Activated CD4-positive, alpha-beta T cell treated with anti-CD3 and anti-CD28 coated beads, Interleukin-2, Interleukin-6, amounts not matched to agents 100 ng/mL and 50 ng/mL, durations not matched to agents 16 hours and 8 hours (primary cell): ENCODE results near the gene PPP2R5B.

Source experiments
- DNase-seq: peaks from one replicate; pipeline ENCODE4 v3.0.0-alpha.2; 2020

PPP2R5B gene

DNA sequence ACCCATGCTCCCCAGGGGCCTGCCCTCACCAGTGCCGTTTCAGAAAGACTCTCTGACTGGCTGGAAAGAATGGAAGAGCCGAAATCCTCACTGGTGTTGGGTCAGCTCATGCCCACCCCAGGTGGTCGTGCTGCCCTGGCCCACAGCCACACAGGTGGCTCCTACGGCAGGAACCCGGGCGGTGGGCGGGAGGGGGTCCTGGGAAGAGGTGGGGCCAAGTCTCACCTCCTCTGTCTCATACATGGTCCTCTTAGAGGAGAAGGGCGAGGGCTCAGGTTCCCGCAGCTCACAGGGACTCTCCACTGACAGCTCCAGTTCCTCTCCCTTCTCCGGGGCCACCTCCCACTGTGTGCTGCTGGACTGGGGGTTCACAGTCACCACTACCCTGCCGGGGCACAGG is 15.7 kb upstream of the PPP2R5B start:
- DNase-seq: no peak

DNA sequence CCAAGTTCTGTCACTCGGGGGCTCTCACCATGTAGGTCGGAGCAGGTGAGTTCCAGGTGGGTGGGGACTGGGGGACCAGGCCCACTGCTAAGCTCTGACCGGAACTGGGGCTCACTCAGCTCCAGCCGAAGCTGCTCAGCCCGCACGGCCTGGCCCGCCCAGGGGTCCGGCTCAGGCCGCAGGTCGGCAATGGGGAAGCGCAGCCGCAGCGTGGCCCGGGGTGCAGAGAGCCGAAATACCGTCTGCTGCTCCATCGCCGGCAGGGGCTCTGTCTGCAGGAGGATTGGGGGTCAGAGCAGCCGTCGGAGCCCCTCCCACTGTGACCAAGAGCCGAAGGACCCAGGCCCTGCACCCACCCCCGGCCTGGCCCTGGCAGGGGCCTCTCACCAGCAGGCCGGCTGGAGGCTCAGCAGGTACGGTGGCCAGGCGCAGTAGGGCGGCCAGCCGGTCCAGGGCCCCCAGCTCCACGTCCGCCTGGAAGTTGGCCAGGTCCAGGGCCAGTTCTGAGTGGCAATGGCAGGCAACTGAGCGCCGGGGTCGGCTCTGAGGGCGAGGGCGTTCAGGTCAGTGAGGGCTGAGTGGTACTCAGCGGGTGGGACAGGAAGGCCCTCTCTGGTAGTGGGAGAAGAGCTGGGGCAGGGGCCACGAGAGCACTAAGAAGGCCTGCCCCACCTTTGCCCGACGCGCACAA is 14.7 kb upstream of the PPP2R5B start:
- DNase-seq: no peak

- DNase-seq: no peak
Measured at GRCh38 chr11:64910451-64911093, 13.9 kb upstream of the PPP2R5B start.

GRCh38 chr11:64911142-64911541 is 13.3 kb upstream of the PPP2R5B start:
- no peak for DNase-seq

- no peak for DNase-seq
Measured at GRCh38 chr11:64911689-64912088, 12.8 kb upstream of the PPP2R5B start.

GRCh38 chr11:64913171-64913727 is 11.2 kb upstream of the PPP2R5B start:
- DNase-seq: no peak

DNA sequence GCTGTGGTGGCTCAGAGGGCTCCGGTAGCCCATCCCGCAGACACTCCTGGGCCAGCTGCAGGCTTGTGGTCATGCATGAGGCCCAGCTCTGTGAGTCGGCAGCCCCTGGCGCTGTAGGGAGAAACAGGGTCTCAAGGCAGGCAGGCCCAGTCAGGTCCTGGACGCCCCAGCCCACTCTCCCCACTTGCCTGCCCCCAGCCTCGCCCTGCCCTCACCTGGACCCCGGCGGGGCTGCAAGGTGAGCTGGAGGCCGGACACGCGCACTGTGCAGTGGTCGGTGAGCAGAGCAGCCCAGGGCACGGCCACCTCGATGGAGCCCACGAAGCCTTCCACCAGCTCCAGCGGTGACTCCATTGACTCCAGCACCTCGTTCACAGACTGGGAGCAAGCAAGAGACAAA is 10.4 kb upstream of the PPP2R5B start:
- no peak for DNase-seq

GRCh38 chr11:64915376-64915887 is 9.1 kb upstream of the PPP2R5B start:
- DNase-seq: no peak

DNA sequence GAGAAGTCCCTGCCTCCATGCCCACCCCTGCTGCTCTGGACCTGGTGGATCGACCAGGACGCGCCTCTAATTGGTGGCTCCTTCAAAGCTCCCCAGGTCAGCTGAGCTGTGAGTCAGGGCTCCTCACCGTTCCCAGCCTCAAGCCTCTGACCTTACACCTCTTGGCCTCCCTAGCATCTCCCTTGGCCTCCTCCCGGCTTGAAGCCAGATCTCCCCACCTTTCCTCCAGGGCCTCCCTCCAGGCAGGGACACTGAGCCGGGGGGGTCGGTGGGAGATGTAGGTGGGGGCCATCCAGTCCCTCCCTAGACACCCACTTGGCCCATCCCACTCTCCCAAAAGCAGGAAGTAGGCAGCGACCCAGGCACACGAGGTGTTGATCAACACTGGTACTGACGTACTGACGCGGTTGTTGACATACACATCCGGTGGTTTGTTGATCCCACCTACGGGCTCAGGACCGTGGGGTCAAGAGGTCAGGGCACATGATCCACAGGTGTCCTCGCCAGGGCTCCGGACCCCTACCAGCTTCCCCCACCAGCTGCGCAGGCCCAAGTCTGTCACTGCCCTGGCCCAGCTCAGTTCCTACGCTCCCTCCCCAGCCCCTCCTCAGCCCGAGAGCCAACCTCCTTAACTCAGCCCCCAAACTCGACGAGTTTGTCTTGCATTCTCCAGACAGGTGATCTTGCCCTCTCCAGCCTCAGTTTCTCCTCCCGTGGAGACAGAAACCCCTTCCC is 8.3 kb upstream of the PPP2R5B start:
- DNase-seq: peak; percentile 56

GRCh38 chr11:64916775-64917662 is 7.5 kb upstream of the PPP2R5B start, which contains the start of gene ATG2A:
ATG2A (minus strand) TSS chr11:64917209; CDS start chr11:64917135, 74 bp downstream.
- peak; percentile 99 for DNase-seq

DNA sequence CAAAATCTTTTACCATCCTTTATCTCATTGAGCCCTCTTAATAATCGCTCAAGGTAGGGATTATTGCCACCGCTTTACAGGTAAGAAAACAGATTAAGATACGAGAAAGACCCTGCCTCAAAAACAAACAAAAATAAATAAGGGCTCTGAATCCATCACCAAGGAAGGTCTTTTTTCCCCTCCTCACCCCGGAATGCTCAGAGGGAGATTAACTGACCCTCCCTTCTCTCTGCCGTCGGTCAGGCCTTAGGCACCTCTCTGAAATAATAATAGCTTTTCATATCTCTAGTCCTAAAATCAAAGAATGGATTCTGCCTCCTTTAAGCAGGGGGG is 6.9 kb upstream of the PPP2R5B start:
- DNase-seq: no peak

- peak; percentile 17 for DNase-seq
Measured at GRCh38 chr11:64918017-64918416, 6.5 kb upstream of the PPP2R5B start.

- DNase-seq: no peak
Measured at GRCh38 chr11:64919627-64920026, 4.9 kb upstream of the PPP2R5B start.

DNA sequence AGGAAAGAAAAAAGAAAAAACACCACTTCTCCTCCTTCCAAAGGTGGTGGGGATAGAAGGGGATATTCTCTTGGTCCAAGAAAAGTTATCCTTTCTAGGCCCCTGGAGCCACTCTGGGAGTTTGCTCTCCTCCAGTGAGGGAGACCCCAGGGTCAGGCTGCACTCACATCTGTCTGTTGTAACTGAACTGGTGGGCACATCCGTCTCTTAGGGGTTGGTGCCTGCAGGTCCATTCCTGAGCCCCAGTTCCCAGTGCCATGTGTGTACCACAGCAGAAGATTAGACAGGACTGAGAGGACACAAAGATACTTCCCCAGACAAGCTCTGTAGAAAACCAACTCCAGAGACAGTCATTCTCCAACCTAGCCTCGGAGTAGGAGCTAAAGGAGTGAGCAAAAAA is 4.4 kb upstream of the PPP2R5B start:
- DNase-seq: no peak

- no peak for DNase-seq
Measured at GRCh38 chr11:64921384-64921783, 3.1 kb upstream of the PPP2R5B start.

GRCh38 chr11:64923151-64923661 is 1.3 kb upstream of the PPP2R5B start:
- DNase-seq: no peak

DNA sequence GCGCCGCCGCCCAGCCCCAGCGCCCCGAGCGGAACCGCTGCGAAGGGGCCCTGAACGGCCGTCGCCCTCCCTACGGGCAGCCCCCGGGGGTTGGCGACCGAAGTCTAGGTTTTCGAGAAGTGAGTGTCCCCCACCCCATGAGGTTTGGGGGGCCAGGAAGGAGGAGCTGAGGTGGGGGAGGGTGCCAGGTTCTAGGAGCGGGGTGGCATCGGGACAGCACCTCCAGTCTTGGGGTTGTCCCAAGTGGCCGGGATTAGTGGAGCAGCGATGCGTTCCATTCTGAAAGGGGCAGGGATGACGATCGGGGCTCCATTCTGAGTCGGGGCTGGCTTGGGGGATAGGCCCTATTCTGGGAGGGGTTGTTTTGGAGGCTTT is 408 bp downstream of the PPP2R5B start:
- peak; percentile 11 for DNase-seq

GRCh38 chr11:64925536-64926436 is 1.3 kb downstream of the PPP2R5B start:
- DNase-seq: no peak

- DNase-seq: no peak
Measured at GRCh38 chr11:64926689-64927088, 2.2 kb downstream of the PPP2R5B start.

DNA sequence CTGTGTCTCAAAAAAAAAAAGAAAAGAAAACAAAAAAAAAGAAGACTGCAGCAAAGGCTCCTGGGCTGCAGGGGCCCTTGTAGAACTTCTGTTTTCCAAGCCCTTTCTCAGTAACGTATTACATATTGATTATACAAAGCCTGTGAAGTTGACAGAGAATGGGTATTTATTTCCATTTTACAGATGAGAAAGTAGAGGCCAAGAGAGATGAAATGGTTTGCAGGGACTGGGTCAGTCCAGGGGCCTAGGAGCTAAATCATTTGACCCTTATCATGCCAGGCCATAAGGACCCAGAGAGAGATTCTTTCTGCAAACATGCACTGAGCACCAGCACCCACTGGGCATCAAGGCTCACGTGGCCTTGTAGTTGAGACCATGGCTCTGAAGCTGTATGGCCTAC is 4.5 kb downstream of the PPP2R5B start:
- no peak for DNase-seq

GRCh38 chr11:64929625-64930024 is 5.1 kb downstream of the PPP2R5B start:
- DNase-seq: no peak
